MM.1S (cell line): ENCODE measurements around the gene ANO5.

Experiments
- DNase-seq: peaks from one replicate; pipeline ENCODE4 v3.0.0-alpha.2; 2015
- H2AFZ ChIP-seq: fragments of 300-600 bp; sonication (generic); 2 replicates; pipeline ENCODE4 v1.6.0; 2016; ENCODE audit warnings: antibody characterized with exemption, low read length
- H3F3A ChIP-seq: fragments of 300-600 bp; sonication (generic); 2 replicates; pipeline ENCODE4 v1.6.1; 2016; ENCODE audit warnings: mild to moderate bottlenecking, antibody characterized with exemption, low read length, moderate library complexity, mixed read lengths; ENCODE audit not compliant: insufficient read depth
- H3K27ac ChIP-seq: fragments of 300-600 bp; sonication (generic); 2 replicates; pipeline ENCODE4 v1.5.1; 2016; ENCODE audit warnings: mild to moderate bottlenecking, low read length
- H3K27me3 ChIP-seq: fragments of 300-600 bp; sonication (generic); replicated peaks from 2 replicates; pipeline ENCODE4 v1.6.0; 2016; ENCODE audit warnings: low read length; ENCODE audit not compliant: insufficient read depth
- H3K36me3 ChIP-seq: fragments of 300-600 bp; sonication (generic); replicated peaks from 2 replicates; pipeline ENCODE4 v1.6.1; 2016; ENCODE audit warnings: mild to moderate bottlenecking, low read length, mixed read lengths; ENCODE audit not compliant: insufficient read depth
- H3K4me1 ChIP-seq: fragments of 300-600 bp; sonication (generic); 2 replicates; pipeline ENCODE4 v1.6.1; 2016; ENCODE audit warnings: low read length, mixed read lengths
- H3K4me2 ChIP-seq: fragments of 300-600 bp; sonication (generic); 2 replicates; pipeline ENCODE4 v1.6.0; 2016; ENCODE audit warnings: low read depth, low read length
- H3K4me3 ChIP-seq: fragments of 300-600 bp; sonication (generic); 2 replicates; pipeline ENCODE4 v1.5.1; 2016; ENCODE audit warnings: low read length, mixed read lengths
- H3K79me2 ChIP-seq: fragments of 300-600 bp; sonication (generic); 2 replicates; pipeline ENCODE4 v1.6.1; 2016; ENCODE audit warnings: mixed run types, low read length, mixed read lengths
- H3K9ac ChIP-seq: fragments of 300-600 bp; sonication (generic); 2 replicates; pipeline ENCODE4 v1.6.1; 2016; ENCODE audit warnings: low read length, mixed read lengths
- H3K9me2 ChIP-seq: fragments of 300-600 bp; sonication (generic); replicated peaks from 2 replicates; pipeline ENCODE4 v1.6.1; 2016; ENCODE audit warnings: mild to moderate bottlenecking, low read length, mixed read lengths; ENCODE audit not compliant: insufficient read depth
- H3K9me3 ChIP-seq: fragments of 300-600 bp; sonication (generic); replicated peaks from 2 replicates; pipeline ENCODE4 v1.6.1; 2016; ENCODE audit warnings: mild to moderate bottlenecking, low read length, mixed read lengths; ENCODE audit not compliant: insufficient read depth
- H4K20me1 ChIP-seq: fragments of 300-600 bp; sonication (generic); 2 replicates; pipeline ENCODE4 v1.6.1; 2016; ENCODE audit warnings: mild to moderate bottlenecking, low read length, moderate library complexity, mixed read lengths; ENCODE audit not compliant: insufficient read depth
- CTCF ChIP-seq: fragments of 300-600 bp; sonication (generic); IDR thresholded peaks from 2 replicates; pipeline ENCODE4 v1.5.1; 2016; ENCODE audit warnings: antibody characterized with exemption, low read length, mixed read lengths
- EZH2 ChIP-seq: fragments of 300-600 bp; sonication (generic); optimal IDR thresholded peaks from 2 replicates; pipeline ENCODE3; 2017; ENCODE audit warnings: low read depth, mild to moderate bottlenecking, antibody characterized with exemption, low read length, mixed read lengths
- EZH2phosphoT487 ChIP-seq: fragments of 300-600 bp; sonication (generic); IDR thresholded peaks from 2 replicates; pipeline ENCODE4 v1.6.1; 2018; ENCODE audit warnings: antibody characterized with exemption, low read length

Gene ANO5

GRCh38 chr11:22304337-22304961 is 111.6 kb downstream of the ANO5 start:
- DNase-seq: peak; percentile 56
- Histone ChIP-seq H3K27me3 (no peaks in the 10 kb centered on the region), H3K79me2 (no peaks in the 10 kb centered on the region), H3K36me3 (no peaks in the 10 kb centered on the region), H3K4me3 (no peak overlapping the region), H3K9me2 (no peaks in the 10 kb centered on the region), H3K4me1 (no peaks in the 10 kb centered on the region), H2AFZ (no peak overlapping the region), H3K4me2 (no peak overlapping the region), H4K20me1 (no peaks in the 10 kb centered on the region), H3K27ac (no peak overlapping the region), H3K9ac (no peak overlapping the region), H3F3A (no peaks in the 10 kb centered on the region), H3K9me3 (no peaks in the 10 kb centered on the region)
- TF ChIP-seq EZH2phosphoT487 (no peak), EZH2 (no peak), CTCF (peak; percentile 61)

GRCh38 chr11:22317656-22318055 is 124.8 kb downstream of the ANO5 start:
- H3K4me1 ChIP-seq: no peaks in the 10 kb centered on the region
- no peak for TF ChIP-seq CTCF
- TF ChIP-seq EZH2: no peak
- TF ChIP-seq EZH2phosphoT487: no peak
- no peaks in the 10 kb centered on the region for H3K36me3 ChIP-seq
- no peak overlapping the region for H3K4me3 ChIP-seq
- no peaks in the 10 kb centered on the region for H4K20me1 ChIP-seq
- H3K27ac ChIP-seq: no peak overlapping the region
- H3K9me2 ChIP-seq: no peaks in the 10 kb centered on the region
- no peak for DNase-seq
- no peaks in the 10 kb centered on the region for H3K27me3 ChIP-seq
- no peak overlapping the region for H3K9ac ChIP-seq
- no peak overlapping the region for H3K4me2 ChIP-seq
- no peaks in the 10 kb centered on the region for H3K9me3 ChIP-seq
- no peaks in the 10 kb centered on the region for H3F3A ChIP-seq
- H2AFZ ChIP-seq: no peak overlapping the region
- H3K79me2 ChIP-seq: no peaks in the 10 kb centered on the region

GRCh38 chr11:22331771-22332170 is 138.9 kb downstream of the ANO5 start:
- DNase-seq: peak; percentile 7

More at GRCh38 chr11:22331771-22332170, 138.9 kb downstream of the ANO5 start:
- Histone ChIP-seq H3K4me2 (no peak overlapping the region), H3F3A (no peaks in the 10 kb centered on the region), H3K36me3 (no peaks in the 10 kb centered on the region), H3K4me1 (no peaks in the 10 kb centered on the region), H3K4me3 (no peak overlapping the region), H4K20me1 (no peaks in the 10 kb centered on the region), H3K9me2 (no peaks in the 10 kb centered on the region), H2AFZ (no peak overlapping the region), H3K79me2 (no peaks in the 10 kb centered on the region), H3K27me3 (no peaks in the 10 kb centered on the region), H3K9ac (no peak overlapping the region), H3K9me3 (no peaks in the 10 kb centered on the region), H3K27ac (no peak overlapping the region)
- TF ChIP-seq EZH2phosphoT487 (no peak), CTCF (peak; percentile 29), EZH2 (no peak)
